HG02571 (cell line): Measurements from ENCODE around the gene SCGB1C1.
A peak's percentile ranks its signal among the peaks of the same experiment; 100 is the strongest.
"Not testable (repeated sequence)": the region's sequence is repeated elsewhere in the genome, so short reads cannot be mapped to it uniquely, and the experiment has no call there.

Source experiments
- ATAC-seq: cut with Tn5 transposase; IDR thresholded peaks from one replicate; pipeline ENCODE4 v1.9.1; 2021; ENCODE audit warnings: mild to moderate bottlenecking, moderate library complexity; ENCODE audit not compliant: unreplicated experiment

The SCGB1C1 gene

DNA sequence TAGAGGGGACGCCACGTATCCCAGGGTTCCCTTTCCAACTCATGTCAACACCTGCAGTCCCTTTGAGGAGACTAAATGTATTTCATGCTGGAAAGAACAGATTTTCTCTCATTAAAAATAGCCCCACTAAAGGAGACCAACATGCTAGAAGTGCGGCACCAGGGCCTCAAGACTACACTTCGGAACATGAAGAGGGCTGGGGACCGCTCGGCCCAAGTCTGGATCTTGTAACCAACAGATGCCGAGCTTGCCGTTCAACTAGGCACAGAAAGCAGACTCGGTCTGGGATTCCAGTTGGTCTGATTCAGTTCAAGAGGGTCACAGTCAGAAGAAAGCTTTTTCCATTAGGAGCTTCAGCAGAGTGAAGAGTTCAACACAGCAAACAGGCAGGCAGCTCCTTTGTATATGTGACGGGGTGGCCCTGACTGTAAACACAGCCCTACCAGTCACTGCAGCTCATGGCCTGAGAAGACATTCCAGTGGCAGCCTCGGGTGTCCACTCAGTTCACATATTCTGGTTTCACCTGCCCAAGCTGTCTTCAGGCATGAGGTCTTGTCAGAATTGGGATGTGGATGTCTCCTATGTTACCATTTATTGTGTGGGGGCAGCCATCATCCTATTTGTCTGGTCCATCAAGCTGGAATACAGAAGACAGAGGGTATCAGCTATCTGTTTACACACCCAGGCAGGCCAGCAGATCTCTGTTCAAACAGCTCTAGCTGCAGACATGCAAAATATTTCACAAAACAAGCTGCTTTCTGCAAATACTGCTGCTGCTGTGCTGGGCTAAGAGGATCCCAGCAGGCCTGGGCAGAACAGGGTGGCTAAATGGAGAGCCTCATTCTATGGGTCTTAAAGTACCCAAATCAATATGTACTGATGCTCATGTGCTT lies 23.4 kb downstream of the SCGB1C1 start:
- no peak for ATAC-seq

DNA sequence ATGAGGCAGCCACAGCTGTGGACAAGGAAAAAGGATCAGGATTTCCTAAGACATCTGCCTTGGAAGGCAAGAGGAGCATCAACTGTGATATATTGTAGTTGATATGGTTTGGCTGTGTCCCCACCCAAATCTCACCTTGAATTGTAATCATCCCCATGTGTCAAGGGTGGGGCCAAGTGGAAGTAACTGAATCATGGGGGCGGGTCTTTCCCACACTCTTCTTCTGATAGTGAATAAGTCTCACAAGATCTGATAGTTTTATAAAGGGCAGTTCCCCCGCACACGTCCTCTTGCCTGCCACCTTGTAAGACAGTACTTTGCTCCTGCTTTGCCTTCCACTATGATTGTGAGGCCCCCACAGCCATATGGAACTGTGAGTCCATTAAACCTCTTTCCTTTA lies 24.8 kb downstream of the SCGB1C1 start:
- ATAC-seq: no peak

DNA sequence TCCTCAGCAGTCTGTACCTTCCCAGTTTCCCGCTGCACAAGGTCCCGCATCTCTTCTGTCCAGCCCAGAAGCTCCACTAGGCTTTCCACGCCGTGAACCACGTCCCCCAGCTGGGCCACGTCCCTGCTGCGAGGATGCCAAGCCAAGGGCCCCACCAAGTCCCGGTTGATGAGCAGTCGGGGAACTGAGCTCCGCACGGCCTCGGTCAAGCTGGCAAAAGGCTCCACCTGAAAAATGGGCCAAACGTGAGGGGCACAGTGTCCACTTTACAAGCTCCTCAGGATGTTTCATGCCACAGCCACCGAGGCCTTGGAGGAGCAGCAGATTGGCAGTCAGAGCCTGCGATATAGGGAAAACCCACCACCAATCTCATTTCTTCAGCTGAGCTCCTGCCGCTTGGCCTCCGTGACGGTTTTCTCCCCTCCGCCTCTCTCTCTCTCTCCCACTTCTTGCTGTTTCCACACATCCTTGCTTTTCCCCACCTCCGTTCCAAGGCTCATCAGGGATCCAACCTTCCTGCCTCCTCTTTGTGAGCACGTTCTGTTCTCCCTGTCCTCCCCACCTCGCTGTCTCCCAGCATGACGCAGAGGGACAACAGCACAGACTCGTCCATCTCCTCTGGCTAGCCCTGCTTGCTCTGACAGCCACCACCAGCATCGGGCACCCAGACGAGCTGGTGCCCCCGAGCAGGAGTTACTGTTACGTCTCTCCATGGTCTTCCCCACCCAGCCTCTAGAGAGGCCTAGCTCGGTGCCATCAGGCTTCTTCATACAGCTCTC lies 26.1 kb downstream of the SCGB1C1 start:
- ATAC-seq: no peak

DNA sequence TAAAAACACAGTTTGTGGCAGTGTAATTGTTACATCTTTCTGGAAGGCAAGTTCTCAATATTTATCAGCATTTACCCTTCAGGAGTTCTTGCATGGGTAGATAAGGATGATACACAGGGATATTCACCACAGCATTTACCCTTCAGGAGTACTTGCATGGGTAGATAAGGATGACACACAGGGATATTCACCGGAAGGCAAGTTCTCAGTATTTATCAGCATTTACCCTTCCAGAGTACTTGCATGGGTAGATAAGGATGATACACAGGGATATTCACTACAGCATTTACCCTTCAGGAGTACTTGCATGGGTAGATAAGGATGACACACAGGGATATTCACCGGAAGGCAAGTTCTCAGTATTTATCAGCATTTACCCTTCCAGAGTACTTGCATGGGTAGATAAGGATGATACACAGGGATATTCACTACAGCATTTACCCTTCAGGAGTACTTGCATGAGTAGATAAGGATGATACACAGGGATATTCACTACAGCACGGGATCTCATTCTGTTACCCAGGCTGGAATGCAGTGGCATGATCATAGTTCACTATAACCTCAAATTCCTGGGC lies 27.9 kb downstream of the SCGB1C1 start:
- not testable (repeated sequence) for ATAC-seq

GRCh38 chr11:221539-221938 lies 28.7 kb downstream of the SCGB1C1 start:
- no peak for ATAC-seq

GRCh38 chr11:221998-222789 lies 29.3 kb downstream of the SCGB1C1 start:
- ATAC-seq: no peak

DNA sequence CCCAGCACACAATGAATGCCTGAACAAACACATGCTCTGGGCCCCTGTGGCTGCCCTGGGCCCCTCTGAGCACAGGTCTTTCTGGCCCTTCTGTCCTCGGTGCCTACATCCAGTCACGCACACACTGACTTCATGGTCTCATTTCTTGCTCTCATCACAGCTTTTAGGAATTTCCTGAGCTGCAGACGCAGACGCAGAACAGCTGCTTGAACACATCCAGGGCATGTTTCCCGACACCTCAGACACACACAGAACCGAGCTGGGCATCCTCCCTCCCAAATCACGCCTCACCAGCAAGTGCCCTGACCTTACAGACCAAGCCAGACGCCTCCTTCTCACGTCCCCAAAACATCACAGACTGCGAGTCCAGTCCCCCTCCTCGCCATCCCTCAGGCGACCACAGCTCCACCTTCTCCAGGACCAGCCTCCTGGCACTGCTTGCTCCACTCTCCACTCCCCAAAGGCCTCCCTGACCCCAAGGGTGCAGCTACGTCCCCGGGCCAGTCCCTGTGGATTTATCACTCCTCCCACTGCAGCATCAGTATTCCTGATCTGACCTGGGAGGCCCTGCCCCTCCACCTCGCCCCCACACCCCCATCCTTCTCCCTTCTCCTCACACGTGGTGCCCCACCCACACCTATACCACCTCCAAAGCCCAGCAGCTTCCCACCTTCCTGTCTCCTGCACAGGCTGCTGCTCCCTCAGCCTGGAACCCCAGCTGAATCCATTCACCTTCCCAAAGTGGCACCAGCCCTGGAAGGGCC lies 30.3 kb downstream of the SCGB1C1 start:
- ATAC-seq: no peak

DNA sequence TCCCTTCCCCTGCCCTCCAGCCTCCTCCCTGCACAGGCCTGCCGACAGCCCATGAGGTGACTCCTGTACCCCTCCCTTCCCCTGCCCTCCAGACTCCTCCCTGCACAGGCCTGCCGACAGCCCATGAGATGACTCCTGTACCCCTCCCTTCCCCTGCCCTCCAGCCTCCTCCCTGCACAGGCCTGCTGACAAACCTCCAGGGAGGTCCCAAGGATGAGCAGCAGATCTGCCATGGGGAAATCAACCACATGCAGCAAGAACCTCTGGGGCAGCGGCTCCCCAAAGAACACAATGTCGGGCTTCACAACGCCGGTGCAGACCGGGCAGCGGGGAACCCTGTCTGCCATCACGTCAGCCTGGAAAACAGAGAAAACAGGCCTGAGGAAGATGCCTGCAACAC lies 31.0 kb downstream of the SCGB1C1 start:
- no peak for ATAC-seq

- ATAC-seq: no peak
Observed at GRCh38 chr11:224424-224823, 31.5 kb downstream of the SCGB1C1 start.

GRCh38 chr11:225734-226453 lies 33.0 kb downstream of the SCGB1C1 start:
- no peak for ATAC-seq

GRCh38 chr11:227824-228379 lies 35.0 kb downstream of the SCGB1C1 start:
- ATAC-seq: no peak

- no peak for ATAC-seq
Observed at GRCh38 chr11:230431-230830, 37.6 kb downstream of the SCGB1C1 start.

DNA sequence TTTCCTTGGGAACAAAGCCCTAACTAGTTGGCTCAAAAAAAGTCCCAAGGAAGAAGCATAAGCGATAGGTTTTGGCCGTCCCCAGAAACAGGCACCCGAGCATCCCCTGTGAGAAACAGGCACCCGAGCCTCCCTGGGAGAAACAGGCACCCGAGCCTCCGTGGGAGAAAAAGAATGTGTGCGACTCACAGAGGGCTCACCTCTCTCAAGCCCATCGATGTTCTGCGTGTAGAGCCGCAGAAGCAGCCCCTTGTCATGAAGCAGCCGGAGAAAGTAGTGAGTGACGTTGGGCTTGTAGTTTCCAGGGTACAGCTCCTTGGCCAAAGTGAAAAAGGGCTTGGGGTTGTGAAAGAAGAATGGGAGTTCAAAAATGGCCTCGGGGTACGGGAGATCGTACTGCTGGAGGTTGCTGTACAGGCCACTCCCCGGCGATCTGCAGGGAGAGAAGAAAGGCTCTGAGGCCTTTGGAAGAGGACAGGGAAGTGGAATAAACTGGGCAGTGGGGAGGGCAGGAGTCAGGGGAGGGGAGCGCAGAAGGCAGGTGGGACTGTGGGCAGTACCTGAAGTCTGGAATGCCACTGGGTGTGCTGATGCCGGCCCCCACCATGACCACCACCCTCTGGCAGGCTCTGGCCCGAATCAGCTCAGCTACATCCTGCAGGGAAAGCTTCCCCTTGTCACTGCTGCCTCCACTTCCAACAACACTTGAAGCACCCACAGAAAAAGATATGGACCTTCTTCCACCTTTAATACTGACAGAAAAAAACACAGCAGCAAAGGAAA lies 40.1 kb downstream of the SCGB1C1 start:
- no peak for ATAC-seq

- no peak for ATAC-seq
Observed at GRCh38 chr11:235180-235579, 42.3 kb downstream of the SCGB1C1 start.

DNA sequence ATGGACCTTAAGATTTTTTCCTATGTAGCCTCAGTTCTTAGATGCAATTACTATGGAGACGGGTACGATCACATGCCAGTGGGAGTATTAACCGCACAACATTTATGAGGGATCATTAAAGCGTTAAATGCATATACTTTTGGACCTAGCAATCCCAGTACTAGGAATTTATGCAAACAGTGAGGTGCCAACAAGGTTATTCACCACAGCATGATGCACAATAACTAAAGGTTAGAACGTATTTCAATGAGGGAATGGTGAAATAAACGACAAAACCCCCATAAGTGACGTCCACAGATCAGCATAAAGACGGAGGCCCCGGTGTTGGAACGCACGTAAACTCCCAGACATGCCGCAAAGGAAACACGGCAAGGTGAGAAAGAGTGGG lies 42.7 kb downstream of the SCGB1C1 start:
- peak; percentile 7 for ATAC-seq

GRCh38 chr11:235997-236773 lies 43.3 kb downstream of the SCGB1C1 start, which contains the start of gene SIRT3:
Gene SIRT3, minus strand, starts transcription at chr11:236342. Its CDS starts 14 bp downstream, at chr11:236328.
- ATAC-seq: peak; percentile 68
